Cardiac fibroblast (primary cell): ENCODE results near the gene RCSD1.

Source experiments
- DNase-seq, 2 donors: peaks; one replicate each; pipeline versions ENCODE4 v3.0.0 to v3.0.0-alpha.2; 2010; ENCODE audit warnings: low read depth in 2 of 2
- H3K4me3 ChIP-seq, 2 donors: replicated peaks in 1 of 2; 1 replicate in 1 of 2; 2 replicates in 1 of 2; pipeline ENCODE4 v1.5.1; 2011; ENCODE audit warnings: low read depth in 2 of 2, low read length in 2 of 2, mild to moderate bottlenecking in 2 of 2, moderate library complexity in 1 of 2
- CTCF ChIP-seq: IDR thresholded peaks from one replicate; pipeline ENCODE4 v1.5.1; 2011; ENCODE audit warnings: low read depth, mild to moderate bottlenecking, low read length, inconsistent platforms

RCSD1 gene

DNA sequence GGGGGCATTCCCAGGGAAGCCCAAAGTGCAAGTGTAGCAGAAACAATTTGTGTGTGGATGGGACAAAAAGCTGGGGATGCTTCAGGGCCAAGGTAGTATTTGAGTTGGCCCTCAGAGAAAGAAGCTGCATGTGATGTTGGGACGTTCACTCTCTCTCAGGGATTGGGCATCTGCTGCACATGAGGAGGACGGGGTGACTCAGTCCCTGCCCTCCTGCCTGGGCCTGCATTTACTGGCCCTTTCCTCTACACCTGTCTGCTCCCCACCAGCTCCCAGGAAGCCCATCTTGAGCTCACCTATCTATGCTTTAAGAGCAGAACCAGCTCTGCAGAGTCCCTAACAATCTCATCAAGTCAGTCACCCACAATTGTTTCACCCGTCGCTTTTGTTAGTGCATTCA, 68.3 kb downstream of the RCSD1 start:
- TF ChIP-seq CTCF: no peak
- no peak overlapping the region for H3K4me3 ChIP-seq
- no peak for DNase-seq

- no peak for DNase-seq
- no peak overlapping the region for H3K4me3 ChIP-seq
Observed at GRCh38 chr1:167701510-167701909, 71.5 kb downstream of the RCSD1 start.

DNA sequence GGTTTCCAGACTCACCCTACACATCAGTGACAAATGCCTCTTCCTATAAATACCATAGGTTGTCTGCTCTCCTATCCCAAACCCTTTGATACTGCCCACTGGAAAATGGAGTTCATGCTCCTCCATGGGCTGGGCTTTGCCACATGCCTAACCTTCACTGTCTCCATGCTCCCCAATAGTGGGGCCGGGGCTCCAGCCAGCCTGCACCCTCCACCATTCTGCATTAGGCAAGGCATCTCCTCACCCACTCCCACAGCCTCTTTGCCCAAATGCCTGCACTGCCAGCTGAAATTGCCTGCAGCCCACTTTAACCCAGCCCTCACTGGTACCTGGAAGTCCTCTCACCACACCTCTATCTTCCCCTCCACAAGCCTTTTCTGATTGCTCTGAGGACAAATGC, 73.5 kb downstream of the RCSD1 start:
- no peak for DNase-seq
- no peak overlapping the region for H3K4me3 ChIP-seq
- no peak for TF ChIP-seq CTCF

More at GRCh38 chr1:167701510-167701909, 71.5 kb downstream of the RCSD1 start:
- no peak for TF ChIP-seq CTCF

- no peak overlapping the region for H3K4me3 ChIP-seq
- TF ChIP-seq CTCF: no peak
- no peak for DNase-seq
Observed at GRCh38 chr1:167704715-167705114, 74.7 kb downstream of the RCSD1 start.

- no peak for DNase-seq
- no peak overlapping the region for H3K4me3 ChIP-seq
- TF ChIP-seq CTCF: no peak
Observed at GRCh38 chr1:167705250-167705649, 75.2 kb downstream of the RCSD1 start.

DNA sequence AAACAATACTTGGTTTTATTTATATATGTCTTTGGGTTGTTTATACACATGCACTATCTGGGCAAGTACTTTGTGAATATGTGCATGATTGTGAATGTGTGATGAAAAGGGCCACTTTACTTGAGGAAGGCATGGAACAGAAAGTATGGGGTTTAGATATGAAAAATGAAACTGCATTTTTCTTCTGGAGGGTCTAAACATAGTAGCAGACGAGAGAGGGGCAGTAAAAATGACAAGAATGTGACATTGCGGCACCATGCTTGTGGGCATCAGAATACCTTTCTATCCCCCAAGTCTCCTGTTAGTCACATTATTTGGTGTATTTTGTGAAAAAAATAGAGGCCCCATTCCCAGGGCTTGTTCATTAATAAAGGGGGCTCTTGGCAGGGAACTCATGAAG, 76.3 kb downstream of the RCSD1 start:
- no peak for TF ChIP-seq CTCF
- no peak for DNase-seq
- no peak overlapping the region for H3K4me3 ChIP-seq
